GM19395 (cell line): Measurements from ENCODE around the gene FOXJ3.

Source experiments
- ATAC-seq: cut with Tn5 transposase; IDR thresholded peaks from one replicate; pipeline ENCODE4 v1.9.1; 2021; ENCODE audit warnings: mild to moderate bottlenecking, moderate library complexity; ENCODE audit not compliant: unreplicated experiment

The FOXJ3 gene

GRCh38 chr1:42334240-42335049 lies 590 bp downstream of the FOXJ3 start:
- ATAC-seq = peak; percentile 48

GRCh38 chr1:42333662-42334239 lies 1.3 kb downstream of the FOXJ3 start:
- ATAC-seq = peak; percentile 16

GRCh38 chr1:42332877-42333276 lies 2.2 kb downstream of the FOXJ3 start:
- ATAC-seq = no peak

GRCh38 chr1:42330215-42330614 lies 4.8 kb downstream of the FOXJ3 start:
- no peak for ATAC-seq

GRCh38 chr1:42328916-42329496 lies 6.0 kb downstream of the FOXJ3 start:
- ATAC-seq = no peak

GRCh38 chr1:42328047-42328625 lies 6.9 kb downstream of the FOXJ3 start:
- ATAC-seq = no peak

- ATAC-seq = no peak
Measured at GRCh38 chr1:42325014-42325402, 10.0 kb downstream of the FOXJ3 start.

GRCh38 chr1:42324398-42325013 lies 10.5 kb downstream of the FOXJ3 start:
- no peak for ATAC-seq

GRCh38 chr1:42323551-42323950 lies 11.5 kb downstream of the FOXJ3 start:
- no peak for ATAC-seq

- ATAC-seq = no peak
Measured at GRCh38 chr1:42322577-42322976, 12.5 kb downstream of the FOXJ3 start.

- ATAC-seq = no peak
Measured at GRCh38 chr1:42321731-42322130, 13.3 kb downstream of the FOXJ3 start.

GRCh38 chr1:42320708-42321107 lies 14.3 kb downstream of the FOXJ3 start:
- no peak for ATAC-seq

GRCh38 chr1:42319871-42320484 lies 15.1 kb downstream of the FOXJ3 start:
- no peak for ATAC-seq

GRCh38 chr1:42319128-42319851 lies 15.7 kb downstream of the FOXJ3 start:
- no peak for ATAC-seq

- ATAC-seq = no peak
Measured at GRCh38 chr1:42318601-42319000, 16.4 kb downstream of the FOXJ3 start.

GRCh38 chr1:42317308-42317707 lies 17.7 kb downstream of the FOXJ3 start:
- ATAC-seq = no peak

GRCh38 chr1:42316292-42316691 lies 18.7 kb downstream of the FOXJ3 start:
- ATAC-seq = no peak

- ATAC-seq = no peak
Measured at GRCh38 chr1:42315500-42315899, 19.5 kb downstream of the FOXJ3 start.

- ATAC-seq = no peak
Measured at GRCh38 chr1:42313970-42314369, 21.1 kb downstream of the FOXJ3 start.

GRCh38 chr1:42312576-42313212 lies 22.3 kb downstream of the FOXJ3 start:
- no peak for ATAC-seq
